NCI-H2029 treated with DMSO at 0.1 percent for 48 hours (cell line): ENCODE measurements around the gene CACNA1C.
A peak's percentile ranks its signal among the peaks of the same experiment; 100 is the strongest.

Source experiments
- DNase-seq: peaks from one replicate; lab custom pipeline; 2025; lab: John Stamatoyannopoulos, UW

The CACNA1C gene

DNA sequence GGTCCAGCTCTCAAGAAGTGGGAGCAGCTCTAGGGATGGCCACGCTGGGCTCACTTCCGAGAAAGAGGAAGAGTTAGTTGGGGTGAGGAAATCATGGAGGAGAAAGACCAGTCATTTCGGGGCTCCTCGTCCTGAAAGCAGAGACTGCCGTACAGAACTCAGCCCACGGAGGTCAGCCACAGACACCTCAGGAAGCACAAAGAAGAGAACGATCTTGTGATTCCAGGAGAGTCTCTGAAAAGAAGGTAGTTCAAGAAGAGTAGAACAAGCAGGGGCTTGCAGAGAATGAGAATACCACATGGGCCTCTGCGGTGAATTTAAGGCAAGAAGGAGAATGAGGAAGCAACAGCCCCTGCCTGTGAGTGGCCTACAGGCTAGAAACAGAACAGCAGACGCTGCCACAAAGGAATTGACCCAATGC lies 311.9 kb downstream of the CACNA1C start:
- no peak for DNase-seq

DNA sequence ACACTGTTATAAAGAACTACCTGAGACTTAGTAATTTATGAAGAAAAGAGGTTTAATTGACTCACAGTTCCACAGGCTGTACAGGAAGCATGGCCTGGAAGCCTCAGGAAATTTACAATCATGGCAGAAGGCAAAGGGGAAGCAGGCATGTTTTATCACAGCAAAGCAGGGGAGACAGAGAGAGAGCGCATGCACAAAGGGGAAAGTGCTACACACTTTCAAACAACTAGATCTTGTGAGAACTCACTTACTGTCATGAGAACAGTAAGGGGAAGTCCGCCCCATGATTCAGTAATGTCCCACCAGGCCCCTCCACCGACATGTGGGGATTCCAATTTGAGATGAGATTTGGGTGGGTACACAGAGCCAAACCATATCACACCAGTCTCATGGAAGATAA lies 313.9 kb downstream of the CACNA1C start:
- no peak for DNase-seq

DNA sequence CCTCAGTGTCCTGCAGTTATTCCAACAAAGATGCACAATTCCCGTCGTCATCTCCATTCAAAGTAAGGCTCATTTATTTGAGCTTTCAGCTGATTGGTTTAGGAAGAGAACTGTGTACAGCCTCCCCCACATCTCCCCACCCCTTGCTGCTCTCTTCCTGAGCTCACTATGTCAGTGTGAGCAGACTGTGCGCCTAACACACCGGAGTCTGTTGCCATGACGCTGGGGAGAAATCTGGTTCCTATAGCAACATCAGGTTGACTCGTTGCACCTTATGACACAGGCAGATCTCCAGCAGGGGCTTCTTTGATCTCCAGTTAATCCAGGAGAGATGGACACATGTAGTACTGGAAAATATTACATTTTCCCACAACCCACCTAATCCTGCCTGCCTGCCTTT lies 319.4 kb downstream of the CACNA1C start:
- no peak for DNase-seq

DNA sequence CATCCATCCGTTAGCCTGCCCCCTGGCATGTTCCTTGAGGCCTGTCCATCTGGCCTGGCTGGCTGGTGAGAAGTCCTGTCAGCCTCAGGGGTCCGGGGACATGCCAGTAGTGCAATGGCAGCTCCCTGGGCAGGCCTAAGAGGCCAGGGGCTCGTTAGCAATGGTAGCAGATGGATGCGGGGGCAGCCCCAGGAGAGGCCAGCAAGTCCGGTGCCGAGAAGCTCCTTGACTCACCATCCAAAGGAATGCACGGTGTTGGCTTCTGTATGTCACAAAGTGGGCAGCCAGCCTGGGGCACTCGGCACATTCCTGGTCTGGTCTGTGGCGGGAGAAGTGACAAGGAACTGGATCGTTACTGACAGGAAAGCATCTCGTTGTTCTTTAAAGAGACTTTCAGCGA lies 319.9 kb downstream of the CACNA1C start:
- no peak for DNase-seq

DNA sequence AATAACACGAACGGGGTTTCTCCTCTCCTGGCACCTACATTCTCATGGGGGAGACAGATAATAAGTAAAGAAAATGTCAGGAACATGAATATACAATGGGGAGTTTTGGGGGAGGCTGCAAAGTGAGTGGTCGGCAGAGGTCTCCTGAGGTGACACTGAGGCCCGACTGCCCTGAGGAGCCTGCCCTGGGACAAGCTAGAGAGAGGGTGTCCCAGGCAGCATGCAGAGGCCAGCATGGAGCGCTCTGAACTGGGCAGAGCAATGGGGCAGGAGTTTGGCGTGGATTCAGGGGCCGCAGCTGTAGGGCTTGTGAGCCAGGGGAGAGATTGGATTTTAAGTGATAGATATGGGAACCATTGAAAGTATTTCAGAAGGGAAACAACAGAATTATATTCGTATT lies 320.5 kb downstream of the CACNA1C start:
- no peak for DNase-seq

DNA sequence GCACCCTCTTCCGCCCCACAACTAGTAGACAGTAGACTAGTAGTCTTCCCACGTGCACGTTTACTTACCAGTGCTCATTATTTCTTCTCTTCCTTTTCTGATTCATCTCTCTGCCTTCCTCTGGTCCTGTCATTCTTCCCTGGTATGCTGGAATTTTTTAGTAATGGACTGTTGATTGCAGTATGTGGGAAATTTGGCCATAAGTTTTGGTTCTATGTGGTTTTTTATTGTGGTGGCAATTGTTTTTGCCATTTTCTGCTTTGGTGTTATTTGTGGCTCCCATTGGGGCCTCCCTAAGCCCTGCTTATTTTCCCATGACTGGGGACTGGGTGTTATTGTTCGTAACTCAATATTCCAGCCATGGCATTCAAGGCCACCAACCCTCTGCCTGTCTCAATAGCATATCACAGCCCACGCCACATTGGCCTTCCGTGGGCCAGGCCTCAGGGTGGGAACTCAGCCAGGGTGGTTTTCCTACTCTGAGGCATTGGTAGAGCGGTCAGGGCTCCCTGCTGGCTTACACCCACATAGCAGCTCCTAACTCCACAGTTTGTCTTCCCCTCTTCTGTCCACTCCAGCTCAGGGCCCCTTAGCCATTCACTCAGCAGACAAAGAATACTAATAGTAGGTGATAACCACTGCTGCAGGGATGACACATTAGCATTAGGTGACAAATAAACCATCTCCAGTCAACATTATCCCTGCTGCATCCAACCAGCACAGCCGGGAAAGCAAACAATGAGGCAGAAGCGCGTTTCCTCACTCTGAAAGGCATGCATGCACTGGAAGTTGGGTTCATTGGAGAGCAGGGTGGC lies 321.5 kb downstream of the CACNA1C start:
- DNase-seq, result no peak

DNA sequence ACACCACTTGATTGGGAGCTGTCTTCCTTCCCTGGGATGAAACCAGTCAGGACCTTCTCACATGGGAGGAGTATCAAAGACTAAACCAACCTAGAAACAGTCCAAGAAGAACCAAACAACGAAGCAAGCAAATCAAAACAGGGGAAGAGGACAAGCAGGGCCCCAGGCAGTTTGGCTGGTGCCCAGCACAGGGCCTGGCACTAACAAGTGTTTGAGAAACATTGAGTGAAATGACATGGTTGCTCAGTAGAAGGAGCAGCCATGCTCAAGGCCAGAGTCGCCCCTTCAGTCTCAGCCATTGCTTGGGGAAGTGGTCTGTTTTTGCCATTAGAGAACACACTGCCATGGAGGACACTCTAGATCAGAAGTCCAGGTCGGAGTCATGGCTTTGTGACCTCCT lies 323.1 kb downstream of the CACNA1C start:
- no peak for DNase-seq

DNA sequence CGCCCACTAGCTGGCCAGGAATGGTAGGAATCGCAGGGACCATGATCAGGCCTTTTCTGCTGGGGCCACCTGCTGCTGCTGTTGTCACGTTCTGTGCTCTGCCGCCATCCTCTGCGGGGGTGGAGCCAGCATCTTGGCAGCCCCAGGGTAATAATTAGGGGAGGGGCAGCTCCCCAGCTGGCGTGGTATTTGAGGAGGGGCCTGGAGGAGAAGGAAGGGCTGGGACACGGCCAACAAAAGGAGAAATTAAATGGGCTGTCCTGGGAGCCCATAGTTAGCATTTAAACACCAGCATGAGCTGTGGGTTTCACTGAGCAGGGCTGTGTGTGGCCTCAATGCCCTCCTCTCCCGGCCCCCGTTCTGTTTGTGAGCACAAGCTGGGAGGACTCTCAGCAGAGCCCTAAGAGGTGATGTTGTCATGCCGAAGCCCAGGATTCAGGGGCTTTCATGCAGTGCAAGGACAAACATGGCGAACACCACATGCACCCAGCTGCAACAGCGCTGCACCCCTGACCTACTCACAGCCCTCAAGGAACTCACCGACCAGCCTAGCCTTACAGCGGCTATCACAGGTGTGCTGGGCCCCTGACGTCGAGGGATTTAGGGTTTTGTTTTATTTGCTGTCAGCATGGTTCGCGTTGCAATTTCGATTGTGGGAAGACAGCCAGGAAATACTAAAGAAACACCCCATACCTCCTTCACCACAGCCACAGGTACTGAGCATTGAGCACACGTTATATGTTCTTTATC lies 324.3 kb downstream of the CACNA1C start:
- peak; percentile 24 for DNase-seq

DNA sequence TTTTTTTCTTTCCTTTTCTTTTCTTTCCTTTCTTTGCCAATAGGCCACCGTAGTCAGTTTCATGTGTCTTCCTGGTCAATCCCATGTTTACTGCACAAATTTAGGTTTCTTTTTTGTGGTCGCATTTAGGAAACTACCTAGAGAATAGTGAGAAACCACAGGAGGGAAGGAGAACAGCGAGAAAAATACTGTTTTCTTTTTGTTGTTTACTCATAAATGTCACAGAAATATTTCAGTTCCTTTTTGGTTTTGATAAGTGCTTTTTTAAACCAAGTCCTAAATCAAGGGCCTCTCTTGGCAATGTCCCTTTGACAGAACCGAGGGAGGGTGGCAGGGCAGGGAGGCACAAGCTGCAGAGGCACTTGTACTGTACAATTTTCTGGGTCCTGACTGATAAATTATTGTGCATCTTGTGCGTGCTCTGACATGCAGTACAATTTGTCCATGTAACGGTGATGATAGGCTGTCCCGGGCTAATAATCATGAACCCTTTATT lies 326.1 kb downstream of the CACNA1C start:
- DNase-seq, result no peak

DNA sequence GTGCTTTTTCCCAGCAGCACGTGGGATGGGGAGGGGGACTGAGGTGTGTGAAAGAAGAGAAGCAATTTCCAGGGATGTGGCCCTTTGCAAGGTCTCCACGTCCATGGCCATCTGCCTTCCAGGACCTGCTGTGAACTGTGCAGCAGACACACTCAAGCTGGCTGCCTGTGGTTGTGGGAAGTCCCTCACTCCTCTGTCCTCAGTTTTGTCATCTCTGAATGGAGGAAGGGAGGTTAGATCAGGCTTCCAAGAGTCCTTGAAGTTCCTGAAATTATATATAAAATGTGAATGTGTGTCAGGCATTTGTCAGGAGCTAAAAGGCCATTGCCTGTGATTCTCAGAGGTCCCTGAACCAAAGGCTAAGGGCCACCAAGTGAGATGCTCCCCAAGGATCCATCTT lies 328.2 kb downstream of the CACNA1C start:
- no peak for DNase-seq

DNA sequence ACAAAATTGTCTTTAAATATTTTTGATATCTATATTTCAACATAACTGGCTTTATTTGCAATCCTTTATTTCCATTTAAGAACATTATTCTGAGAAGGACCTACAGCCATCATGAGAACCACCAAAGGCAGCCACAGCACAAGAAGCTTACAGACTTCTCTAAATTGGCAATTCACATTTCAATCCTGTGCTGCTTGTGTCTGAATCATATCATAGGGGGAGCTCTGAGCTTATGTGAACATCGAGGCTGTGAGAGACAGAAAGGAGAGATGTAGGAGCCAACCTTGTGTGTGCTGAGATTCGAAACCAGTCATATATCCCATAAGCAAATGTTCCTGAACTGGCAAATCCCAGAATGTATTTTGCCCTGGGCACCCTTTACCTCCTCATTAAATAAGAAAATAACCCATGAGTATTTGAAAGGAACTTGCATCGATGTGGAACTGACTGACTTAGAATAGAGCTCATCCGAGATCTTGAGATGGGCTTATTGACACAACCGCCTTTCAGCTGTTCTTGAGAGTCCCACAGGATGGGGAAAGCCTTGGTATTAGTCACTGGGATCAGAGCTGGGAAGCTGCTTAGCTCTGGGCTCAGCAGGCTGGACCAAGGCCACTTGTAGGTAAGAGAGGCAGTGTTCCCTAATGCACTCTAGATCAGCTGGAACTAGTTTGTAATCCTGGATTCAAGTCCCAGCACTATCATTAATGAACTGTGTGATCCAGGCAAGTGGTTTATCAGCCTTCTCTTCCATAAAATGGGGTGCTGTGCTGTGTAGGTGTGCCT lies 329.8 kb downstream of the CACNA1C start:
- no peak for DNase-seq

DNA sequence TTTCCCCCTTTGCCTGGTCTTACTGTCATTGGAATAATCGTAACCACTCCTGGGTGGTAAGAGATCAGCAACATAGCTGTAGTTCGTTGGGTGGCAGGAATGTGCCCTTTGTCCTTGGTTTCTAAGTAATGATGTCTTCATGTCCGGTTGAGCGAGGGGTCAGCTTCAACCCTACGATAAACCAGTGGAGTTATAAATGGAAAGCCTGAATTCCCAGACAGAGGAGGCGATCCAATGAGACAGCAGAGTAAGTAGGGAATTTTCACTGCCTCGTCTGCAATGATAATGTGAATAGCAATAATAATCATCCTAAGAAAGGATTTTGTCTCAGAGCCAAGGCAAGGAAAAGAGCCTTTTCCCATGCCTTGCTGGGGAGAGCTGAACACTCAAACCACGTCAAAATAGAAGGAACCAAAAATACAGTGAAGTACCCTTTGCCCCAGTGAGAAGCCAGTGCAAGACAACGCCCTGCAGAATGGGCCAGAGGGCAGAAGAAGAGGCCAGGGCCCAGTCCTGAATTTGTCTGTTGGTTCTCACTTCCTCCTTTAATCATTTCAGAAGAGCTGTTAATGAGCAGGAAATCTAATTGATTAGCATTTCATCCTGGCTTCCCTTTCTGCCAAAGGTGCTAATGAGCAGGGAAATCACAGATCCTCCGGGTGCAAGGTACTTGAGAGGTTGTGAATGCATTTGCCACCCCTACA lies 330.7 kb downstream of the CACNA1C start:
- DNase-seq, result no peak

DNA sequence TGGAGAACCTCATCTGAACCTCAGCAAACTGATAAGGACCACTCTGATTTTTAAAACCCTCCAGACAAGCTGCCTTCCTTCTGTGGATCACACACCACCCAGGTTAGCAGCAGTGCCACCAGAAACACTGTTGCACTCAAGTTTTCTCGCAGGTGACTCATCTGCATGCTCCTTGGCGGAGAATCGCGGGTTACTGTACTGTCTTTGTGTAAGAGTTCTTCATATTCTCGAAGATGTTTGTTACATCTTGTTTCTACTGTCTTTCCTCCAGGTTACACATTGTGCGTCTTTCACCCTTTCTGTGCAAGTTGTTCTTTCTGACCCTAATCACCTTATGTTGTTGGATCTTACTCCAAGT lies 331.2 kb downstream of the CACNA1C start:
- no peak for DNase-seq

DNA sequence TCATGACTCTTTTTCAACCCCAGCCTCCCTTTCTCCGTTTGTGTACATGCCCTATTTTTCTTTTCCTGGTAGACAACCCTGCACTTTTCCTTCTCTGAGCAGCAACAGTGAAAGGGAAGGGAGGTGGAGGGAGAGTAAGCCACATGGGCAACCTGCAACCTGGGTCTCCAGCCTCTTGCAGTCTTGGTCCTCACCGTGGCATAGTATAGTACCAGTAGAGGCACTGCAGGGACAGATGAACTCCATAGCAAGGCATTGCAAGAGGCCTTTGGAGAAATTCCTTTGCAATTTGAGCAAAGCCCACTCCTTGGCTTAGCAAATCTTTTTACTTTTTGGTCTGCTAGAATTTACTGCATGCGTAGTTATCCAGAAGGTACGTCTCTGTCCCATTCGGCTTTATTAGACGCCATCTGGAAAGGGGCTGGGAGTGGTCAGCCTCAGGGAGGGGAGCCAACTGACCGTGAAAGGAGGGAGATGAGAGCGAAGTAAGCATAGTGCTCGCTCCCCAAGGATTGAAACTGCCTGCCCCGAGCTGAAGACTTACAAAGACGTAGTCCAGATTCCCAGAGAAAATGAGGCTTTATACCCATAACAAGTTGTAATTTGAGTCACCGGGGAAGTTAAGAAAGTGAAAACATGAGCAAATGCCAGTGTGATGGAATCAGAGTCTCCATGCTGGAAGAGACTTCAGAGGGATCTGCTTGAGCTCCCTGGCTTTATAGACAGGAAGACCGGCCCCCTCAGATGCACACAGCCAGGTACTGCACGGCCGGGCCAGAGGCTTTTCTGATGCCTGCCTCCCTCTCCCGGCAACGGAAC lies 332.0 kb downstream of the CACNA1C start:
- no peak for DNase-seq

DNA sequence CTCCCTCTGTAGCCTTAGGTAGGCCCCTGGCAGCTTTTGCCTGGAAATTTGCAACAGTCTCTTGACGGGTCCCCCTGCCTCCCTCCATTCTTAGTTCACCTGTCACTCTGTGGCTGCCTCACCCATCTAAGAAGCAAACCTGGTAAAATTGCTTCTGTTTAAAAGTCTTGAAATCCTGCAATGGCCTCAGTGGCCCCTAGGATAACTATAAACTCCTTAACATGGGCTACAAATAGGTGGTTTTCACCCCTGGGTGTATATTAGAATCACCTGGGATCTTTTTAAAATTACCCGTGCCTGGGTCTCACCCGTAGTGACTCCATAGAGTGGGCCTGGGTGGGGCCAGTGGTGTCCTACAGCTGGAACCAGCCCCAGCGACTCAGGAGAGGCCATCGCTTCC lies 332.7 kb downstream of the CACNA1C start:
- DNase-seq, result no peak

DNA sequence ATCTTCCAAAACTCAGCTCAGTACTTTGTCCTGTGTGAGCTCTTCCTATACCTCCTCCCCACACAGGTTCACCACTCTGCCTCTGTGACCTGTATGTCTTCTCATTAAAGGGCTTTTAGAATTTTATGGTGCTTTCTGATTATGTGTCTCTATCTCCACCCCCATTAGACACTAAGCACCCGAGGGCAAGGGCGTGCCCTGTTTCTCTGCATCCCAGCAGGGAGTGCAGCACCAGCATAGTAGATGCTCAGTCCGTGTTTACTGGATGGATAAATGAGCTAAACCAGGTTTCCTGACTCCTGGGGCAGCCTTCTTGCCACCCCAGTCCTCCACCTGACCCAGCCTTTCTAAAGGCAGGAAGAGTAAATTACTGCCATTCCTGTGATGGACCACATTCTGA lies 333.8 kb downstream of the CACNA1C start:
- no peak for DNase-seq

DNA sequence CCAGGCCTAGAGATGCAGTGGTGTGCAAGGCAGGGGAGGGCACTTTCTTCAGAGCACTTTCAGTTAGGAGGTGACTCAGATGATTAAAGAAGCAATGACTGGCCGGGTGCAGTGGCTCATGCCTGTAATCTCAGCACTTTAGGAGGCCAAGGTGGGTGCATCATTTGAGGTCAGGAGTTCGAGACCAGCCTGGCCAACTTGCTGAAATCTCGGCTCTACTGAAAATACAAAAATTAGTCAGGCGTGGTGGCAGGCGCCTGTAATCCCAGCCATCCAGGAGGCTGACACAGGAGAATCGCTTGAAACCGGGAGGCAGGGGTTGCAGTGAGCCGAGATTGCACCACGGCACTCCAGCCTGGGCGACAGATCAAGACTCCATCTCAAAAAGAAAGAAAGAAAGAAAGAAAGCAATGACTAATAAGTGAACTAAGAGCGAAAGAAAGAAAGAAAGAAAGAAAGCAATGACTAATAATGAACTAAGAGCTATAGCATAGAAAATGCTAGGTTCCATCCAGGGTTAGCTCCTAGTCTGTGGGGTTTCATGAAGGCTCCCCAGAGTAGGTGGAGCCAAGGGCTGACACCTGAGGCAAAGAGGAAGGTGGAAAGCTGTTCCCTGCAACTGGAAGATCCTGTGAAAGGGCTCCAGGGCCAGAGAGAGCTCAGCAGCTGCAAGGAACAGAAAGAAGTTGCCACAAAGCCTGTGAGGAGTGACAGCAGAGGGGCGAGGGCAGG lies 334.5 kb downstream of the CACNA1C start:
- no peak for DNase-seq

DNA sequence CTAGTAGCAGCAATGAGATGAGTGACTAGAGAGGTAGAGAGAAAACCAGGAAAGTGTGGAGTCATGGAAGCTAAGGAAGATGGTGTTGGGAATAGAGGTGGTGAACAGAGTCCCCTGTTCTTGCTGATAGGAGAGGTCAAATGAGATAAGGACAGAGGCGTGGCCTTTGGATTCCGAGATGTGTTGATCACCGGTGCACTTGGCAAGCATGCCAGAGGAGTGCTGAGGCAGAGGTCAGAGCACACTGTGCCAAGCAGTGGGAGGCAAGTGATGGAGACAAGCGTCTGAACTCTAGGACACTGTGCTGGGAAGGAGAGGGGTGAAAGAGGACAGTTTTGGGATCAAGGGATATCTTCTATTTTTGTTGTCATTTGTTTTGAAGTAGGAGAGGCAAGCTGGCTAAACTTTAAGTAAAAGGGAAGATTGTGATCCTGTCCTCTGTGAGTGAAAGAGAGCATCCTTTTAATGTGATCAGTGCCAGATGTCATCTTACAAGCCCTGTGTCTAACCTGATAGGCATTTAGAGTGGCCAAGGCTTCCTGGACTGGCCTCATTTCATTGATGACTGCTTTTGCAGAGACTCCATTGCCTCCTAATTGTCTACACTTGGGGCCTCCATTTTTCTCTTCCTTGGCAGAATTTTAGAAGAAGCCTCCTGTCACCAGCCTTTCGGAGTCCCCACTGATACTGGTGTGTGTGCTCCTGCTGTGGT lies 336.4 kb downstream of the CACNA1C start:
- no peak for DNase-seq

DNA sequence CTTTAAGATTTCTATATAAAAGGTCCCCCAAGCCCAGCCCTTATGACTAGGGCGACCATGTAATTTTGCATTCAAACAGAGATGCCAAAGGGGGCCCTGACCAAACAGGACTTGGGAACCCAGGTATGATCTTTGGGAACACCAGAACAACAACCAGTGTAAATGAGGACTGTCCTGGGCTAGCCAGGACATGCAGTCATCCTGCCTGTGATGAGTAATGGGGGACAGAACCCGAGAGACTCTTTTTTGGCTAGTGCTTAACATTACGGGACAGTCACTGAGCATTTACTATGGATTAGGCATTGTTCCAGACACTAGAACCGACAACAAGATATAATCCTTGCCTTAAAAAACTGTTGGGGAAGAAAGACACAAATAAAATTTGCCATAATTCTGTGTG lies 337.3 kb downstream of the CACNA1C start:
- DNase-seq, result no peak
